IMR-90 (cell line): ENCODE results near the gene CMSS1. TPM values are rescaled to one million over a fixed set of nuclear protein-coding genes. Genes with fewer than 3 reads are reported as not detected.

Experiments
- ATAC-seq: fragments of 200-7000 bp; cut with Tn5 transposase; 2 replicates; pipeline ENCODE4 v1.9.1; 2020; ENCODE audit warnings: low read depth, mild to moderate bottlenecking, moderate library complexity
- BruUV-seq: library from RNA; stranded (reverse); fragments of 400-500 nt; replicated peaks from 2 replicates; lab custom pipeline; 2021; lab: Mats Ljungman, UMichigan
- CTCF ChIA-PET: fragments of 300-600 bp; formaldehyde crosslinking; extraction: SDS; loops from one replicate; lab custom pipeline; 2021; ENCODE audit warnings: antibody characterized with exemption; lab: Yijun Ruan, JAX
- POLR2A ChIA-PET: fragments of 300-600 bp; sonication (Branson Sonifier 250); formaldehyde crosslinking; loops from one replicate; lab custom pipeline; 2022; ENCODE audit warnings: antibody characterized with exemption; ENCODE audit not compliant: unreplicated experiment; lab: Charles Lee
- DNase-seq: peaks from one replicate; pipeline ENCODE4 v3.0.0; 2013
- H2AFZ ChIP-seq: replicated peaks from 2 replicates; pipeline ENCODE3; 2013; ENCODE audit warnings: low read length, mild to moderate bottlenecking; ENCODE audit not compliant: poor library complexity
- H2AK5ac ChIP-seq: 2 replicates; pipeline ENCODE4 v1.6.1; 2013; ENCODE audit warnings: low read depth, low read length, inconsistent platforms
- H2AK9ac ChIP-seq: replicated peaks from 2 replicates; pipeline ENCODE3; 2013; ENCODE audit warnings: mild to moderate bottlenecking, low read depth, low read length, moderate library complexity; ENCODE audit not compliant: poor library complexity
- H2BK120ac ChIP-seq: 2 replicates; pipeline ENCODE4 v1.6.1; 2013; ENCODE audit warnings: low read depth, low read length, inconsistent platforms
- H2BK15ac ChIP-seq: 3 replicates; pipeline ENCODE4 v1.6.1; 2013; ENCODE audit warnings: low read depth, low read length, inconsistent platforms
- H2BK20ac ChIP-seq: 2 replicates; pipeline ENCODE4 v1.6.1; 2013; ENCODE audit warnings: low read depth, mild to moderate bottlenecking, inconsistent platforms, low read length, moderate library complexity
- H2BK5ac ChIP-seq: 2 replicates; pipeline ENCODE4 v1.6.1; 2013; ENCODE audit warnings: mild to moderate bottlenecking, low read depth, low read length, inconsistent platforms; ENCODE audit not compliant: poor library complexity, severe bottlenecking
- H3K14ac ChIP-seq: replicated peaks from 2 replicates; pipeline ENCODE4 v1.6.1; 2013; ENCODE audit warnings: low read depth, low read length, inconsistent platforms
- H3K18ac ChIP-seq: 2 replicates; pipeline ENCODE4 v1.6.1; 2013; ENCODE audit warnings: low read depth, low read length, control low read depth
- H3K23ac ChIP-seq: 2 replicates; pipeline ENCODE4 v1.6.1; 2013; ENCODE audit warnings: low read depth, low read length, inconsistent platforms
- H3K27ac ChIP-seq: 2 replicates; pipeline ENCODE4 v1.5.1; 2013; ENCODE audit warnings: mild to moderate bottlenecking, control low read depth, low read length; ENCODE audit not compliant: insufficient read depth
- H3K27me3 ChIP-seq: 2 replicates; pipeline ENCODE4 v1.6.1; 2013; ENCODE audit warnings: low read length; ENCODE audit not compliant: control insufficient read depth, insufficient read depth
- H3K36me3 ChIP-seq: 2 replicates; pipeline ENCODE4 v1.6.1; 2013; ENCODE audit warnings: low read length, mixed read lengths; ENCODE audit not compliant: control insufficient read depth, insufficient read depth
- H3K4ac ChIP-seq: 2 replicates; pipeline ENCODE4 v1.6.1; 2013; ENCODE audit warnings: low read depth, low read length, inconsistent platforms
- H3K4me1 ChIP-seq: 2 replicates; pipeline ENCODE4 v1.6.1; 2013; ENCODE audit warnings: low read length, mixed read lengths; ENCODE audit not compliant: control insufficient read depth, insufficient read depth
- H3K4me2 ChIP-seq: 2 replicates; pipeline ENCODE4 v1.6.1; 2013; ENCODE audit warnings: low read depth, mild to moderate bottlenecking, control low read depth, low read length, moderate library complexity
- H3K4me3 ChIP-seq: 2 replicates; pipeline ENCODE4 v1.5.1; 2013; ENCODE audit warnings: low read depth, mild to moderate bottlenecking, control low read depth, low read length, moderate library complexity; ENCODE audit not compliant: insufficient read depth
- H3K56ac ChIP-seq: 2 replicates; pipeline ENCODE4 v1.6.1; 2013; ENCODE audit warnings: low read length, inconsistent platforms; ENCODE audit not compliant: insufficient read depth; ENCODE audit errors: extremely low read depth
- H3K79me1 ChIP-seq, 2 experiments: 2 replicates each; pipeline ENCODE4 v1.6.1; 2013; ENCODE audit warnings: low read length in 2 of 2, inconsistent platforms in 1 of 2, low read depth in 1 of 2
- H3K9ac ChIP-seq: 2 replicates; pipeline ENCODE4 v1.6.1; 2013; ENCODE audit warnings: low read depth, low read length, control low read depth
- H3K9me1 ChIP-seq: 2 replicates; pipeline ENCODE4 v1.6.1; 2013; ENCODE audit warnings: low read length, inconsistent platforms; ENCODE audit not compliant: insufficient read depth
- H3K9me3 ChIP-seq: 2 replicates; pipeline ENCODE4 v1.6.1; 2013; ENCODE audit warnings: low read length; ENCODE audit not compliant: control insufficient read depth, insufficient read depth
- H4K20me1 ChIP-seq: 2 replicates; pipeline ENCODE4 v1.6.1; 2013; ENCODE audit warnings: low read length, inconsistent platforms; ENCODE audit not compliant: insufficient read depth
- H4K5ac ChIP-seq: 2 replicates; pipeline ENCODE4 v1.6.1; 2013; ENCODE audit warnings: mild to moderate bottlenecking, low read depth, low read length, control low read depth
- H4K8ac ChIP-seq, 2 experiments: 2 replicates each; pipeline ENCODE4 v1.6.1; 2013; ENCODE audit warnings: low read depth in 2 of 2, low read length in 2 of 2, control low read depth in 1 of 2, inconsistent platforms in 1 of 2
- H4K91ac ChIP-seq: 2 replicates; pipeline ENCODE4 v1.6.1; 2013; ENCODE audit warnings: low read depth, low read length, inconsistent platforms; ENCODE audit not compliant: insufficient read depth
- CEBPB ChIP-seq: IDR thresholded peaks from 2 replicates; pipeline ENCODE4 v1.6.1; 2012; ENCODE audit warnings: low read depth, low read length, improper control_type of control experiment
- CHD1 ChIP-seq: IDR thresholded peaks from 2 replicates; pipeline ENCODE4 v1.6.1; 2012; ENCODE audit warnings: low read depth, low read length, improper control_type of control experiment
- POLR2A ChIP-seq: IDR thresholded peaks from 2 replicates; pipeline ENCODE4 v1.6.1; 2012; ENCODE audit warnings: mild to moderate bottlenecking, low read depth, low read length
- RCOR1 ChIP-seq: IDR thresholded peaks from 2 replicates; pipeline ENCODE4 v1.6.1; 2012; ENCODE audit warnings: mild to moderate bottlenecking, low read length, improper control_type of control experiment; ENCODE audit not compliant: insufficient replicate concordance
- WGBS, 2 experiments: methylation state at CpG; one replicate each; pipeline versions ENCODE4 v1.1.5 to v1.1.7; 2013; ENCODE audit warnings: missing lambda C conversion rate in 2 of 2; ENCODE audit not compliant: insufficient read length in 1 of 2; ENCODE audit errors: extremely low coverage in 2 of 2; 5-methylcytosine and 5-hydroxymethylcytosine counted together
- dilution Hi-C: fragments of 300-500 bp; cut with HindIII; formaldehyde crosslinking; loops from one replicate; pipeline ENCODE4 v1.14.3; 2018; ENCODE audit warnings: low sequenced_read_pairs; ENCODE audit not compliant: unreplicated experiment
- in situ Hi-C: fragments of 300-500 bp; cut with MboI; formaldehyde crosslinking; loops from 3 replicates; pipeline ENCODE4 v1.14.3; 2019; ENCODE audit warnings: low sequenced_read_pairs, inconsistent platforms, mixed read lengths
- intact Hi-C: fragments of 100-400 bp; cut with micrococcal nuclease; formaldehyde crosslinking; loops from 2 replicates; pipeline ENCODE4 v1.10.0; 2022
- polyA plus RNA-seq, 3 experiments: library from polyadenylated mRNA; depleted of rRNA; stranded (reverse); fragments of >200 nt; gene quantifications; 2 replicates each; pipeline ENCODE4 v1.2.3, GENCODE V29; 2012; ENCODE audit warnings: low replicate concordance in 1 of 3
- total RNA-seq: library from RNA; depleted of rRNA; stranded (reverse); fragments of >200 nt; gene quantifications from 2 replicates; pipeline ENCODE4 v1.2.3, GENCODE V29; 2012
- TF ChIP-seq, protein P1 (sequence below): fragments of 150-350 bp; IDR thresholded peaks from 2 replicates; pipeline ENCODE4 v1.6.1; 2017; ENCODE audit warnings: mild to moderate bottlenecking, antibody characterized with exemption, low read length, low read depth

The CMSS1 gene
- total and polyA plus RNA-seq, 2 of the 4 experiments (the other 2 are of a cell fraction), result 12.5 to 13.6 TPM

GRCh38 chr3:99863002-99863401, 45.3 kb downstream of the CMSS1 start:
- peak overlapping the region; percentile 38; the same call in 1 of the 2 replicates for H3K27ac ChIP-seq
- peak overlapping the region; percentile 82 for H2BK120ac ChIP-seq
- H2AK9ac ChIP-seq, result no peak overlapping the region
- no peaks in the 10 kb centered on the region for H3K9me3 ChIP-seq
- WGBS, 2 experiments, result no CpG with 5 or more reads among the region's 6 CpGs
- peaks cover 28% of the 10 kb centered on the region for H3K36me3 ChIP-seq
- peak overlapping the region in 1 of 2 experiments; percentile 57; a peak in 1 of 4 replicates for H4K8ac ChIP-seq
- BruUV-seq, result no TSS peak
- peak overlapping the region; percentile 69; the same call in 2 of the 3 replicates for H2BK15ac ChIP-seq
- peaks cover 33% of the 10 kb centered on the region for H3K4me1 ChIP-seq
- in situ Hi-C loops (loop anchor here (25.0 kb wide), 1 partner anchor 199 kb away; no protein-coding TSS in a partner anchor), intact Hi-C loops (no loop called here), dilution Hi-C loops (no loop called here)
- no peak for ATAC-seq
- ChIA-PET POLR2A (no interaction called here), CTCF (no interaction called here)
- no peaks in the 10 kb centered on the region for H3K27me3 ChIP-seq
- H3K9me1 ChIP-seq, result peaks cover 28% of the 10 kb centered on the region
- H3K79me1 ChIP-seq, result peaks cover 32 to 73% of the 10 kb centered on the region in 2 experiments
- H4K5ac ChIP-seq, result peak overlapping the region; percentile 30; the same call in 1 of the 2 replicates
- H3K14ac ChIP-seq, result peak overlapping the region; percentile 75
- TF ChIP-seq POLR2A (no peak), RCOR1 (no peak), CEBPB (no peak), CHD1 (no peak)
- TF ChIP-seq, protein P1, sequence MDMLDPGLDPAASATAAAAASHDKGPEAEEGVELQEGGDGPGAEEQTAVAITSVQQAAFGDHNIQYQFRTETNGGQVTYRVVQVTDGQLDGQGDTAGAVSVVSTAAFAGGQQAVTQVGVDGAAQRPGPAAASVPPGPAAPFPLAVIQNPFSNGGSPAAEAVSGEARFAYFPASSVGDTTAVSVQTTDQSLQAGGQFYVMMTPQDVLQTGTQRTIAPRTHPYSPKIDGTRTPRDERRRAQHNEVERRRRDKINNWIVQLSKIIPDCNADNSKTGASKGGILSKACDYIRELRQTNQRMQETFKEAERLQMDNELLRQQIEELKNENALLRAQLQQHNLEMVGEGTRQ, result no peak
- no peak overlapping the region for H2AFZ ChIP-seq
- H3K9ac ChIP-seq, result no peak overlapping the region
- no peak overlapping the region for H3K4me2 ChIP-seq
- H3K23ac ChIP-seq, result peak overlapping the region; percentile 77
- no peak overlapping the region; the same call in 1 of the 2 replicates for H3K18ac ChIP-seq
- no peak overlapping the region for H3K4me3 ChIP-seq
- no peak for DNase-seq
- H3K4ac ChIP-seq, result peak overlapping the region; percentile 89; the same call in 1 of the 2 replicates
- peak overlapping the region; percentile 87 for H2BK5ac ChIP-seq
- peak overlapping the region; percentile 94 for H2AK5ac ChIP-seq
- H4K20me1 ChIP-seq, result peaks cover 50% of the 10 kb centered on the region
- H4K91ac ChIP-seq, result peak overlapping the region; percentile 21
- H3K56ac ChIP-seq, result no peak overlapping the region
- peak overlapping the region; percentile 78; the same call in 1 of the 2 replicates for H2BK20ac ChIP-seq
